Measurements from ENCODE around the gene OSBPL8.
"Not testable (repeated sequence)": the region's sequence is repeated elsewhere in the genome, so short reads cannot be mapped to it uniquely, and the experiment has no call there.

The OSBPL8 gene

GRCh38 chr12:76478045-76478444 is 81.5 kb downstream of the OSBPL8 start:
- TF ChIP-seq, protein P1, sequence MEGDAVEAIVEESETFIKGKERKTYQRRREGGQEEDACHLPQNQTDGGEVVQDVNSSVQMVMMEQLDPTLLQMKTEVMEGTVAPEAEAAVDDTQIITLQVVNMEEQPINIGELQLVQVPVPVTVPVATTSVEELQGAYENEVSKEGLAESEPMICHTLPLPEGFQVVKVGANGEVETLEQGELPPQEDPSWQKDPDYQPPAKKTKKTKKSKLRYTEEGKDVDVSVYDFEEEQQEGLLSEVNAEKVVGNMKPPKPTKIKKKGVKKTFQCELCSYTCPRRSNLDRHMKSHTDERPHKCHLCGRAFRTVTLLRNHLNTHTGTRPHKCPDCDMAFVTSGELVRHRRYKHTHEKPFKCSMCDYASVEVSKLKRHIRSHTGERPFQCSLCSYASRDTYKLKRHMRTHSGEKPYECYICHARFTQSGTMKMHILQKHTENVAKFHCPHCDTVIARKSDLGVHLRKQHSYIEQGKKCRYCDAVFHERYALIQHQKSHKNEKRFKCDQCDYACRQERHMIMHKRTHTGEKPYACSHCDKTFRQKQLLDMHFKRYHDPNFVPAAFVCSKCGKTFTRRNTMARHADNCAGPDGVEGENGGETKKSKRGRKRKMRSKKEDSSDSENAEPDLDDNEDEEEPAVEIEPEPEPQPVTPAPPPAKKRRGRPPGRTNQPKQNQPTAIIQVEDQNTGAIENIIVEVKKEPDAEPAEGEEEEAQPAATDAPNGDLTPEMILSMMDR (IDR thresholded peaks at IDR 0.05; ENCODE audit: low read depth, low read length, missing control alignments): no peak
- no peak overlapping the region for H3K4me3 ChIP-seq (ENCODE audit: low read depth, low read length)
- H3K27ac ChIP-seq: no peak overlapping the region
- no peaks in the 10 kb centered on the region for H3K36me3 ChIP-seq (replicated peaks)
- DNase-seq: no peak
- in situ Hi-C loops (cut with HindIII; ENCODE audit: low pct_ligation_motif_present, low sequenced_read_pairs): no loop called here
- no peaks in the 10 kb centered on the region for H3K27me3 ChIP-seq (replicated peaks)

DNA sequence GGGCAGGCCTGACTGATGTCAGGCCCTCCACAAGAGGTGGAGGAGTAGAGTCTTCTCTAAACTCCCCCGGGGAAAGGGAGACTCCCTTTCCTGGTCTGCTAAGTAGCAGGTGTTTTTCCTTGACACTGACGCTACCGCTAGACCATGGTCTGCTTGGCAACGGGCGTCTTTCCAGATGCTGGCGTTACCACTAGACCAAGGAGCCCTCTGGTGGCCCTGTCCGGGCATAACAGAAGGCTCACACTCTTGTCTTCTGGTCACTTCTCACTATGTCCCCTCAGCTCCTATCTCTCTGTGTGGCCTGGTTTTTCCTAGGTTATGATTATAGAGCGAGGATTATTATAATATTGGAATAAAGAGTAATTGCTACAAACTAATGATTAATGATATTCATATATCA is 86.7 kb downstream of the OSBPL8 start:
- DNase-seq; H3K36me3 ChIP-seq (replicated peaks); H3K27ac ChIP-seq; H3K4me3 ChIP-seq (ENCODE audit: low read depth, low read length); H3K27me3 ChIP-seq (replicated peaks); in situ Hi-C loops (cut with HindIII; ENCODE audit: low pct_ligation_motif_present, low sequenced_read_pairs): not testable (repeated sequence)
- TF ChIP-seq, protein P1 (IDR thresholded peaks at IDR 0.05; ENCODE audit: low read depth, low read length, missing control alignments): peak; percentile 24

DNA sequence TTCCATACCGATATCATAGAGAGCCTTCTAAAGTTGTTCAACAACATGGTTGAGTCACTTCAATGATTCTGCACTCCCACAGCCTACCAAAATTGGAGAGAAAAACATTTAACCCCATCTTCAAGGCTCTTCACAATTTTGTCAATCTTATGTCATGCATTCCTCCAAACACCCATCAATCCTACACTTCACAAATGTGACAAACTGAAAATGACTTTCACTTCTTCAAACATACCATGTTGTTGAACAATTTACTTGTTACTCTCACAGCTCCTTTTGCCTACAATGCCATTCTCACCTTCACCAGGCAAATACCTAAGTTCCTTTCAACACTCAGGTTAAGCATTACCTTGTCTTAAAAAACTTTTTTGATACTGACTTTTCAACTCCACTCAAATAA is 88.0 kb downstream of the OSBPL8 start:
- H3K4me3 ChIP-seq (ENCODE audit: low read depth, low read length): no peak overlapping the region
- DNase-seq: no peak
- H3K27ac ChIP-seq: no peak overlapping the region
- in situ Hi-C loops (cut with HindIII; ENCODE audit: low pct_ligation_motif_present, low sequenced_read_pairs): no loop called here
- no peaks in the 10 kb centered on the region for H3K36me3 ChIP-seq (replicated peaks)
- no peaks in the 10 kb centered on the region for H3K27me3 ChIP-seq (replicated peaks)
- TF ChIP-seq, protein P1 (IDR thresholded peaks at IDR 0.05; ENCODE audit: low read depth, low read length, missing control alignments): no peak

GRCh38 chr12:76470028-76470939 is 89.3 kb downstream of the OSBPL8 start:
- Histone ChIP-seq H3K27me3 (replicated peaks) (no peaks in the 10 kb centered on the region), H3K4me3 (ENCODE audit: low read depth, low read length) (no peak overlapping the region), H3K36me3 (replicated peaks) (no peaks in the 10 kb centered on the region), H3K27ac (peak overlapping the region; percentile 30)
- DNase-seq: peak; percentile 95
- in situ Hi-C loops (cut with HindIII; ENCODE audit: low pct_ligation_motif_present, low sequenced_read_pairs): no loop called here
- TF ChIP-seq, protein P1 (IDR thresholded peaks at IDR 0.05; ENCODE audit: low read depth, low read length, missing control alignments): no peak

DNA sequence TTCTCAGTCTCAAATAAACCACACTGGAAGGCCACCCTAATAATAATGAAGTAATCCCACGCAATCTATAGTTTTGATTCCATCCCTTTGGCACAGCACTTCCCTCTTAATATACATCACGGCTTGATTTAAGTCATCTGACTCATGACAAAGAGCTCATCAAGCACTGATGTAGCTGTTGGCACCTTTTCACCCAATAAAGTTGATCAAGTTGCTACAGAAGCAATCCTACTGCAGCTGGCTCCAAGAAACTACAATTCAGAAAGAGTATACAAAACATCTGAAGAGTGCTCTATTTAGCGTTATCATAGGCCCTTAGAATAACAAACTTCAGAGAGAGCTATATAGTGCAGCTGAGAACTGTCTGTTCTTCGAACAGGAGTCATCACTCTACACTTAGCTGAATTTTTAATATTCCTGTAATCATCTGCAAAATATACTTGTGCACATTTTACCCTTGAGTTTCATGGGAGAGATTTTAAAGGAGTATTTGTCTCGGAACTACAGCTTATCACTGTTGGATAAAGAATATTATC is 94.9 kb downstream of the OSBPL8 start:
- no peak for DNase-seq
- in situ Hi-C loops (cut with HindIII; ENCODE audit: low pct_ligation_motif_present, low sequenced_read_pairs): no loop called here
- Histone ChIP-seq H3K4me3 (ENCODE audit: low read depth, low read length) (no peak overlapping the region), H3K36me3 (replicated peaks) (no peaks in the 10 kb centered on the region), H3K27ac (no peak overlapping the region), H3K27me3 (replicated peaks) (no peaks in the 10 kb centered on the region)
- TF ChIP-seq, protein P1 (IDR thresholded peaks at IDR 0.05; ENCODE audit: low read depth, low read length, missing control alignments): no peak

Data from brain microvascular endothelial cell (primary cell).